Subcutaneous preadipocyte (primary cell): ENCODE measurements around the gene CCZ1. TPM values are rescaled to one million over a fixed set of nuclear protein-coding genes. Genes with fewer than 3 reads are reported as not detected.

Source experiments
- small RNA-seq: library from RNA; depleted of rRNA; stranded (forward); fragments of <200 nt; gene quantifications from one replicate; pipeline ENCODE3, GENCODE V24; 2012
- total RNA-seq: library from RNA; depleted of rRNA; stranded (reverse); fragments of >200 nt; gene quantifications from 2 replicates; pipeline ENCODE4 v1.2.3, GENCODE V29; 2012

CCZ1 gene
- total RNA-seq, result 36.0 and 46.7 TPM in 2 replicates

GRCh38 chr7:5898480-5899224 is at the start of gene CCZ1:
Gene CCZ1, plus strand, starts transcription at chr7:5898733. Its CDS starts 67 bp downstream, at chr7:5898800.

GRCh38 chr7:5970347-5970911 is 71.9 kb downstream of the CCZ1 start, which contains the start of gene RSPH10B:
Gene RSPH10B, minus strand, starts transcription at chr7:5970689. Its CDS starts 3,573 bp downstream, at chr7:5967116.

Small RNAs within 50 kb of the gene (small RNA-seq; reads per million reads assigned to genes)
- not detected for gene RN7SL556P

Other genes with a start within 250 kb of the CCZ1 start
- 27.2 and 37.5 TPM in 2 replicates for gene RNF216, start 117.1 kb upstream of the CCZ1 start, total RNA-seq
- not detected in 2 replicates for gene OCM, start 17.9 kb upstream of the CCZ1 start, total RNA-seq
- under 0.01 and 0.20 TPM in 2 replicates for gene RSPH10B, start 72.0 kb downstream of the CCZ1 start, total RNA-seq
- 18.0 and 18.4 TPM in 2 replicates for gene PMS2, start 110.3 kb downstream of the CCZ1 start, total RNA-seq
- gene AIMP2, start 110.5 kb downstream of the CCZ1 start, total RNA-seq, result 59.4 and 78.6 TPM in 2 replicates
- gene ANKRD61, start 132.6 kb downstream of the CCZ1 start, total RNA-seq, result not detected in 2 replicates
- gene EIF2AK1, start 160.4 kb downstream of the CCZ1 start, total RNA-seq, result 37.8 and 61.4 TPM in 2 replicates
- 5.5 and 7.6 TPM in 2 replicates for gene USP42, start 206.2 kb downstream of the CCZ1 start, total RNA-seq